ENCODE results near the gene SMIM23. TPM values are rescaled to one million over a fixed set of nuclear protein-coding genes. Genes with fewer than 3 reads are reported as not detected.

The SMIM23 gene
- total RNA-seq, 1 experiment from 2014 or later = not detected

DNA sequence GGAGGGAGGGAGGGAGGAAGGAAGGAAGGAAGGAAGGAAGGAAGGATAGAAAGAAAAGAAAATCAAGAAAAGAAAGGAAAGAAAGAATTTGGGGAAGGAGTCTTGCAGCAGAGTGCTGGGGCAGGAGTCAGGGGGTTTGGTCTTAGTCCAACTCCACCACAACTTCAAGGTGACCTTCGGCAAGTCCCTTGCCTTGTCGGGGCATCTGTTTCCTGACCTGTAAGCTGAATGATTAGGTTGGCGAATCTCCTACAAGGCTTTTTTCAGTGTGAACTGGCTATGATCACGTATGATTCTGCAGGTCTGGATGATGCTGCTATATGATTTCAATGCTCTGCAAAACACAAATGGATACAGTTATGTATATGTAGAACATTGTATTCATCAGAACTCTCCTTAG is 20.1 kb downstream of the SMIM23 start:
- in situ Hi-C loops (cut with HindIII; ENCODE audit: low pct_unique_long_range_greater_than_20kb, low sequenced_read_pairs) = no loop called here
- no peak for DNase-seq (ENCODE audit: low read depth, low spot score)

GRCh38 chr5:171806976-171807747 is 21.5 kb downstream of the SMIM23 start:
- in situ Hi-C loops (cut with HindIII; ENCODE audit: low pct_unique_long_range_greater_than_20kb, low sequenced_read_pairs) = no loop called here
- DNase-seq (ENCODE audit: low read depth, low spot score) = no peak

DNA sequence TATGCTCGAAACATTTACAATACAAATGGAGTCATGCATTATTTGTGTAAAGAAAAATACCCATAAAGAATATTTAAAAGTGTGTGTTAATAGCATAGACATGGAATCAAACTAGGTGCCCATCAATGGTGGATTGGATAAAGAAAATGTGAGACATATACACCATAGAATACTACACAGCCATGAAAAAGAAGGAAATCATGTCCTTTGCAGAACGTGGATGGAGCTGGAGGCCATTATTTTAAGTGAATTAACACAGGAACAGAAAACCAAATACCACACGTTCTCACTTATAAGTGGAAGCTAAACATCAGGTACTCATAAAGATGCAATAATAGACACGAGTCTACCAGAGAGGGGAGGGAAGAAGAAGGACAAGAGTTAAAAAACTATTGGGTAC is 22.8 kb downstream of the SMIM23 start:
- in situ Hi-C loops (cut with HindIII; ENCODE audit: low pct_unique_long_range_greater_than_20kb, low sequenced_read_pairs) = no loop called here
- no peak for DNase-seq (ENCODE audit: low read depth, low spot score)

DNA sequence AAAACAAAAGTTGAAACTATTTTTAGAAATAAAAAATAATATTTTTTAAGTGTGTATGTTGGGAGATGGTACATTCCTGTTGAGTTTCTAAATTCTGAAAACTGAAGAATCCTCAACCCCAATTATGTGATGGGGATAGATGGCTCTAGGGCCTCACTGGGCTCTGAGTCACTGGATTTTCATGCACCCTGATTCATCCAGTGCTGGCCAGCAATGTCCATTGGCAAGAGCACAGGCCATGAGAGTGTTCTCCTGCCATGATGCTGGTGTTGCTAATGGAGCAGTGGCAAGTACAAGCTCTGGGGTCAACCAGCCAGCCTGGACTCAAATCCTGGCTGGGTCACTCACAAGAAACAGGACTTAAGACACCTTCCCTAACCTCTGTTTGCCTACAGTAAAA is 23.3 kb downstream of the SMIM23 start:
- DNase-seq (ENCODE audit: low read depth, low spot score) = no peak
- in situ Hi-C loops (cut with HindIII; ENCODE audit: low pct_unique_long_range_greater_than_20kb, low sequenced_read_pairs) = no loop called here

GRCh38 chr5:171810227-171810626 is 24.6 kb downstream of the SMIM23 start:
- in situ Hi-C loops (cut with HindIII; ENCODE audit: low pct_unique_long_range_greater_than_20kb, low sequenced_read_pairs) = no loop called here
- no peak for DNase-seq (ENCODE audit: low read depth, low spot score)

- DNase-seq (ENCODE audit: low read depth, low spot score) = no peak
- in situ Hi-C loops (cut with HindIII; ENCODE audit: low pct_unique_long_range_greater_than_20kb, low sequenced_read_pairs) = no loop called here
Observed at GRCh38 chr5:171813270-171813669, 27.7 kb downstream of the SMIM23 start.

GRCh38 chr5:171813813-171814490 is 28.3 kb downstream of the SMIM23 start:
- in situ Hi-C loops (cut with HindIII; ENCODE audit: low pct_unique_long_range_greater_than_20kb, low sequenced_read_pairs) = no loop called here
- DNase-seq (ENCODE audit: low read depth, low spot score) = no peak

DNA sequence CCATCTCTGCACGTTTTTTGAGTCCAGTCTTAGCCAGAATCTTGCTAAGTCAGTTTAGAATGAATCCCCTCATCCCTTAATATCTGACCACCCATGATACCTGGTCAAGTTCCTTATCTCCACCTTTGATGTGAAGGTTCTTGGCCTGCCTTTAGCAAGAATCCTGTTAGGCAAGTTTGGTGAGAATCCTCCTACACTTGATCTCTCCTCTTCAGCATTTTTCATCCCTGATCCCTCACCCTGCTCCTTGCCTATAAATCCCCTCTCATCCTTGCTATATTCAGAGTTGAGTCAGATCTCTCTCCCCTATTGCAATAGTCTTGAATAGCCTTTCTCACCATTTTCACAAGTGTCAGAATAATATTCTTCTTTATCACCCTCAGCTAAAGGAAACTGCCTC is 31.0 kb downstream of the SMIM23 start:
- in situ Hi-C loops (cut with HindIII; ENCODE audit: low pct_unique_long_range_greater_than_20kb, low sequenced_read_pairs) = no loop called here
- no peak for DNase-seq (ENCODE audit: low read depth, low spot score)

- no peak for DNase-seq (ENCODE audit: low read depth, low spot score)
- in situ Hi-C loops (cut with HindIII; ENCODE audit: low pct_unique_long_range_greater_than_20kb, low sequenced_read_pairs) = no loop called here
Observed at GRCh38 chr5:171820561-171820960, 34.9 kb downstream of the SMIM23 start.

GRCh38 chr5:171821286-171821685 is 35.7 kb downstream of the SMIM23 start:
- in situ Hi-C loops (cut with HindIII; ENCODE audit: low pct_unique_long_range_greater_than_20kb, low sequenced_read_pairs) = no loop called here
- DNase-seq (ENCODE audit: low read depth, low spot score) = no peak

- in situ Hi-C loops (cut with HindIII; ENCODE audit: low pct_unique_long_range_greater_than_20kb, low sequenced_read_pairs) = no loop called here
- DNase-seq (ENCODE audit: low read depth, low spot score) = no peak
Observed at GRCh38 chr5:171823269-171823668, 37.7 kb downstream of the SMIM23 start.

DNA sequence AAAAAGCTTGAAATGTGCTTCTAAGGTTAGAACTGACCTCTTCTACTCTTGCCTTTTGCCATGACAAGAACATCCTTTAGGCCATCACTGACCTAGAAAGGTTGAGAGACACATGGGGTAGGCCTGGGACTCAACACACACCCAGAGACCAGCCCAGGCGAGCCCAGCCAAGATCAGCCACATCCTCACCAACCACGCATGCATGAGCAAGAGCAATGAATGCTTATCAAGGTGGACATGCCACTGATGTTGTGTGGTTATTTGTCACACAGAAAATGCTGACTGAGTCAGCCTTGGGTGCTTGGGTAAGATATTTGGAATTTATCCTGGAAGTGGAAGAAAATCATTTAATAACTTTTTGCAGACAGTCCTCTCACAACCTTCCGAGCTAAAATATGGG is 39.4 kb downstream of the SMIM23 start:
- in situ Hi-C loops (cut with HindIII; ENCODE audit: low pct_unique_long_range_greater_than_20kb, low sequenced_read_pairs) = no loop called here
- no peak for DNase-seq (ENCODE audit: low read depth, low spot score)

GRCh38 chr5:171826132-171826531 is 40.5 kb downstream of the SMIM23 start:
- in situ Hi-C loops (cut with HindIII; ENCODE audit: low pct_unique_long_range_greater_than_20kb, low sequenced_read_pairs) = no loop called here
- no peak for DNase-seq (ENCODE audit: low read depth, low spot score)

DNA sequence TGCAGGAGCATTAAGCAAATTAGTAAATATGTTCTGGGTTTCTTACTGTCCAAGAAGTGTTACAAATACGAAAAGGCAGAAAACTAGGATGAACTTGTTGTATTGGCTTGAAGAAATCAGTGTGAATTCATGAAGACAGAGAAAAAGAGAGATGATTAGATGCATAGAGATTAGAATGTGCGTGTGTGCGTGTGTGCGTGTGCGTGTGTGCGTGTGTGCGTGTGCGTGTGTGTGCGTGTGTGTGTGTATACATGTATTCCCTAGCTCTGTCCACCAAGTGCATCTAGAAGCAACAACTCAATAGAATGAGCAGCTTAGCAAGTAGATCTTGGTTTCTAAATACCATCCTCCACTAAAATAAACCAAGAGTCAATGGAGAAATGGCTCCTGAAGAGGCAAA is 41.5 kb downstream of the SMIM23 start:
- in situ Hi-C loops (cut with HindIII; ENCODE audit: low pct_unique_long_range_greater_than_20kb, low sequenced_read_pairs) = no loop called here
- no peak for DNase-seq (ENCODE audit: low read depth, low spot score)

DNA sequence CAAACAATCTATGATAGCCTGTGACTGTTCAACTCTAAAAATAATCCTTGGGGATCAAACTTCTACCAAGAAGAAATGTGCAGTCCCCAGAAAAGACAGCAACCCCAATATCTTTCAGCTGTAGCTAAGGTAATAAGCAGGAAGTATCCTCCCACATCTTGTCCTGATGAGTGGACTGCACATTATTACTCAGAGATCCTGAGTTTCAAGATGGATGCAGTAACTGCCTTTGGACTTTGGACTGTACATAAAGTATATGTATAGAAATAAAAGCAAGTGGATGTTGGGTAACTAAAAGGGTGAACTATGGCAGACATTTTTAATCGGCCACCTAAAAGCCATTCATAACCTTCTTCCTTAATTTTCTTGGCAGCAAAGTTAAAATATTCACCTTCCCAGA is 45.1 kb downstream of the SMIM23 start:
- in situ Hi-C loops (cut with HindIII; ENCODE audit: low pct_unique_long_range_greater_than_20kb, low sequenced_read_pairs) = no loop called here
- no peak for DNase-seq (ENCODE audit: low read depth, low spot score)

GRCh38 chr5:171832775-171833174 is 47.2 kb downstream of the SMIM23 start:
- in situ Hi-C loops (cut with HindIII; ENCODE audit: low pct_unique_long_range_greater_than_20kb, low sequenced_read_pairs) = no loop called here
- DNase-seq (ENCODE audit: low read depth, low spot score) = no peak

- in situ Hi-C loops (cut with HindIII; ENCODE audit: low pct_unique_long_range_greater_than_20kb, low sequenced_read_pairs) = no loop called here
- DNase-seq (ENCODE audit: low read depth, low spot score) = no peak
Observed at GRCh38 chr5:171834461-171834860, 48.8 kb downstream of the SMIM23 start.

GRCh38 chr5:171835066-171835465 is 49.4 kb downstream of the SMIM23 start:
- no peak for DNase-seq (ENCODE audit: low read depth, low spot score)
- in situ Hi-C loops (cut with HindIII; ENCODE audit: low pct_unique_long_range_greater_than_20kb, low sequenced_read_pairs) = no loop called here

GRCh38 chr5:171837522-171837921 is 51.9 kb downstream of the SMIM23 start:
- in situ Hi-C loops (cut with HindIII; ENCODE audit: low pct_unique_long_range_greater_than_20kb, low sequenced_read_pairs) = no loop called here
- DNase-seq (ENCODE audit: low read depth, low spot score) = no peak
